Left renal pelvis (tissue), 4 donors: ENCODE results near the gene SLC17A7. TPM values are rescaled to one million over a fixed set of nuclear protein-coding genes. Genes with fewer than 3 reads are reported as not detected.
"Not testable (repeated sequence)": the region's sequence is repeated elsewhere in the genome, so short reads cannot be mapped to it uniquely, and the experiment has no call there.

Source experiments
- DNase-seq, 4 donors: peaks; one replicate each; pipeline ENCODE4 v3.0.0-alpha.2; 2013; ENCODE audit warnings: low read depth in 4 of 4, low spot score in 3 of 4
- polyA plus RNA-seq, 4 donors: library from polyadenylated mRNA; unstranded; fragments of 120-200 nt; gene quantifications; one replicate each; pipeline ENCODE4 v1.2.1, GENCODE V29; 2013; ENCODE audit not compliant: insufficient read length in 4 of 4

Gene SLC17A7
- 1 to 10 TPM in 1 of 4 donors, under 1 TPM in 3; 0.29 to 3.2 (median 0.56) TPM for polyA plus RNA-seq

DNA sequence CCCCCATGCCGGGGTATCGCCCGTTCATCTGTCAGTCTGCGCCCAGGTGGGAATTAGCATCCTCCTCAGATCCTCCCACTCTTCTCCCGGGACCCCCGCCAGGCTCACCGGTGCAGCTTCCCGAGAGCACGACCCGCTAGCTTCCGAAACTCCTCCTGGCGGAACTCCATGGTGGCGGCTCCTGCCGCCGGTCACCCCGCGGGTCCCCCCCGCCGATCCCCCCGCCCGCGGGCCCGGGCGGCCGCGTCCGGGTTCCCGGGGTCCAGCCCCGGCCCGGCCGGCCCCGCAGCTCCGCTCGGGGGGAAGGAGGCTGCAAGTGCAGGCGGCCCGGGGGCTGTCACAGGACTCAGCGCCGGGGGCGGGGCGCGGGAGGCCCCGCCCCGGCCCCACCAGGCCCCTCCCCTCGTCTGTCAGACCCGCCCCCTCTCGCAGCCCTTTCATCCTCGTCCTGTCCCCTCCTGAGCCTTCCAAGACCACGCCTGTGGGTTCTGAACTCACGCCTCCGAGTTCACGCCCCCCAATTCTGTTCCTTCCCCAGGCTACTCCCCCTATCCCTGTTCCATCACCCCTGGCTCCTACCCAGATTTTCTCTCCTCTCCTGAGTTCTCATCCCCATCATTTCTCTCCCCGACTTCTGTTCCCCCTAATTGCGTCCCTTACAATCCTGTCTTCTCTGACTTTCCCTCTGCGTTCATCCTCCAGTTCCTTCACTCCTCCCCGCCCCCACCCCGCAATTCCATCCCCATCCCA, at the start of gene SLC17A7:
SLC17A7 (minus strand) TSS at position 318 of the 750 bp plus-strand sequence; CDS start at position 170, 148 bp downstream.
- no peak for DNase-seq

DNA sequence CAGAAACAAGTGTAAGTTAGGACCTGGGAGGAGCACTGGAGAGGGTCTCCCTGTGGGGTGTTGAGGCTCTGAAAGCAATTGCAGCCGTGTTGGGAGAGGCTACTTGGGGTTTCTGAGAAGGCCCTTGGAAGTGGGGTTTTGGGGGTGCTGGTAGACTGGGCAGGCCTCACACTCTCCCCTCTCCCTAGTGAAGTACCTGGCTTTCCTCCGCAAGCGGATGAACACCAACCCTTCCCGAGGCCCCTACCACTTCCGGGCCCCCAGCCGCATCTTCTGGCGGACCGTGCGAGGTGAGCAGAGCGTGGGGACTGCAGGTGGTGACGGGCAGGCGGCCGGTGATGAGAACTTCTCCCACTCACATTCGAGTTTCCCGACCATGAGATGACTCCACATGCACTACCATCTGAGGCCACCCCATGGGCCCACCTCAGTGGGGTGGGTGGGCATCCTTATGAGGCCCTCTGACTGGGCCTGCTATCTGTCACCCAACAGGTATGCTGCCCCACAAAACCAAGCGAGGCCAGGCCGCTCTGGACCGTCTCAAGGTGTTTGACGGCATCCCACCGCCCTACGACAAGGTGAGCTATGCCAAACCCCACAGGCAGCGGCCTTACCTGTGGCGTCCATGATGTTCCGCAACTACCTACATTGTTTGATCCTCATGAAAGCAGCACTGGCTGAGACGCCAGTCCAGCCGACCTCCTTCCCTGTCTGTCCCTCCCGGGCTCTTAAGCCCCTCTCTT, 49.1 kb upstream of the SLC17A7 start:
- DNase-seq = no peak

DNA sequence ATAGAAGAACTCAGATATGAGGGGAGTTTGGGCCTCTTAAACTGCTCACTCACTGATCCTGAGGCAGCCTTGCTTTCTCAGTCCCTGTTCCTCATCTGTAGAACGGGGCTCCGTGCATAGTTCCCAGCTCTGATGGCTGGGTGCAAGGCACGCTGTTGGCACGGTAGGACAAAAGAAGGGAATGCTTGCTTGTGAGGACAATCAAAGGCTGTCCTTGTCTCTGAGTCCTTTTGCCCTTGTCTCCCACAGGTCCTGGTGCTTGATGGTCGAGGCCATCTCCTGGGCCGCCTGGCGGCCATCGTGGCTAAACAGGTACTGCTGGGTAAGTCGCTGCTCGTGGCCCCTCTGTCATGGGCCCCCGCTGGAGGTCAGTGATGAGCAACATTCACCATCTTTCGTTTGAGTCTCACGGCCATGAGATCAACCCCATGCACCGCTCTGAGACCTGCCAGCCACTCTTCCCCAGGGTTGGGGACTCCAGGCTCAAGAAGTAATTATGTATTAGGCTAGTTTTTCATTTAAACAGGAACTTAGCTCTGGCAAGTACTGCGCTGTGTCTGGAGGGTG, 48.4 kb upstream of the SLC17A7 start:
- DNase-seq = no peak

DNA sequence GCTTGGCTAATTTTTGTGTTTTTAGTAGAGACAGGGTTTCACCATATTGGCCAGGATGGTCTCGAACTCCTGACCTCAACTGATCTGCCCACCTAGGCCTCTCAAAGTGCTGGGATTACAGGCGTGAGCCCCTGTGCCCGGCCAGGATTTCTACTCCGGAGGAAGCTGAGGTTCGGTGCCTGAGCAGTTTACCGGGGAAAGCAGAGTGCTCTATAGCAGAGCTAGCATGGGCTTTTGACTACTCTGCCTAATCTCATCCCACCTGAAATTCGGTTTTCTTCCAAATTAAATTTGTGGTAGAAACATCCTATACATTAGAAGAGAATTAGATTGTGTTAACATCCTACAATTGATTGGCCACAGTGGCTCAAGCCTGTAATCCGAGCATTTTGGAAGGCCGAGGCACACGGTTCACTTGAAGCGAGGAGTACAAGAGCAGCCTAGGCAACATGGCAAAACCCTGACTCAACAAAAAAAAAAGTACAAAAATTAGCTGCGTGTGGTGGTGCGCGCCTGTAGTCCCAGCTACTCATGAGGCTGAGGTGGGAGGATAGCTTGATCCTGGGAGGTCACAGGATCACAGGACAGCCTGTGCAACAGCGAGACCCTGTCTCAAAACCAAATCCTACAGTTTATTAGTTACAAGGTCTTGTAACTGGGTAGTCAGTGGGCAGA, 47.7 kb upstream of the SLC17A7 start:
- DNase-seq = no peak

DNA sequence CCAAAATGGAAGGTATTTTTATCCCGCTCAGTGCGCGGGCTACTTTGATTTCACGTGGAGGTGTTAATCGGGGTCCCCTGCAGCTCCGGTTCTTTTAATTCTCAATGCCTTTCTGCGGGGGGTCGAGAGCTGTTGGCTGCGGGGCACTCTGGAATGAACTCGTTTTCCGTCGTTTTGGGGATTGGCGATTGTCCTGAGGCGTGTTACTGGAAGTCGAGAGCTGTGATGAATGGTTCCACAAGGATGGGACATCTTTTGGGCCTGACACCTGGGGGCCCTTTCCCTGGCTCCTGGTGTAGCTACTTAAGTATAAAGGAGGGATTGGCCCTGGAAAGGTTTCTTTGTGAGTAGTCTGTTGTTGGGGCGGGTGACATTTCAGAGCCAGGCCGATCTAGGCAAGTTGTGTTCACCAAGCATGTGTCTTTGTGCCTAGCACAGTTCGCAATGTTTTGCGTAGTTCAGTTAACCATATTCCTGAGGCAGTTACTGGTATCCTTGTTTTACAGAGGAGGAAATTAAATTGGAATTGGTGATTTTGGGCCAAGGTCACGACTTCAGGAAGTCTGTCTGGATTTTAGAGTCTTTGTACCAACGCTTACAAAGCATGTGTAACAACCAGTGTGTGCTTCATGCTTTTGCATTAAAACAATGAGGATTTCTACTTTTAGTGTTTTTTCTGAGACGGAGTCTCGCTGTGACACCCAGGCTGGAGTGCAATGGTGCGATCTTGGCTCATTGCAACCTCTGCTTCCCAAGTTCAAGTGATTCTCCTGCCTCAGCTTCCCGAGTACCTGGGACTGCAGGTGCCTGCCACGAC, 46.9 kb upstream of the SLC17A7 start:
- DNase-seq = no peak

DNA sequence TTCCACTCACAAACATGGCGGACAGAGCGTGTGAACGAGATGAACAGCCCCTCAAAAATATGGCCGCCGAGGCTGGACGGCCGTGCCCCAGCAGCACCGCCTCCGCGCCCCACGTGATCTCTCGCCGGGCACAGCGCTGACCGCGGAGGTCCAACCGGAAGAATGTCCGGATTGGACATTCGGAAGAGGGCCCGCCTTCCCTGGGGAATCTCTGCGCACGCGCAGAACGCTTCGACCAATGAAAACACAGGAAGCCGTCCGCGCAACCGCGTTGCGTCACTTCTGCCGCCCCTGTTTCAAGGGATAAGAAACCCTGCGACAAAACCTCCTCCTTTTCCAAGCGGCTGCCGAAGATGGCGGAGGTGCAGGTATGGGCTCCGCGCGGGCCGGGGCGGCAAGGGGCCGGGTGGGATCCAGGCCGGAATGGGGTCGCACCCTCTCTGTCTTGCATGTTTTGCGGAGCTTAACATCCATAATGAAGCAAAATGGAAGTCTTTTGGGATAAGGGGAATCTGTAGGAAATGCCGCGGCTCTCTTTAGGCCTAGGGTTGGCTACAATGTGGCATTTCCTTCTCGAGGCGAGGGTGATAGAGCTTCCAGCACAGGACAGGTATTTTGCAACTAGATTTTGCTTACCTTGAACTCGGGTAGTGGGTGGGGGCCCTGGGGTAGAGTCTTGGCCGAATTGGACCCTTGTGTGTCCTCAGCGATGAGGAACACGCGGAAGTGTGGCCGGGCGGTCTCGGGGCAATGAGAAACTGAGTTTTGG, 46.1 kb upstream of the SLC17A7 start, which contains the start of gene RPL13A:
RPL13A (plus strand) TSS at position 332 of the 769 bp plus-strand sequence; CDS start at position 354, 22 bp downstream.
- peak; percentile 99 to 100 (median 100) for DNase-seq

DNA sequence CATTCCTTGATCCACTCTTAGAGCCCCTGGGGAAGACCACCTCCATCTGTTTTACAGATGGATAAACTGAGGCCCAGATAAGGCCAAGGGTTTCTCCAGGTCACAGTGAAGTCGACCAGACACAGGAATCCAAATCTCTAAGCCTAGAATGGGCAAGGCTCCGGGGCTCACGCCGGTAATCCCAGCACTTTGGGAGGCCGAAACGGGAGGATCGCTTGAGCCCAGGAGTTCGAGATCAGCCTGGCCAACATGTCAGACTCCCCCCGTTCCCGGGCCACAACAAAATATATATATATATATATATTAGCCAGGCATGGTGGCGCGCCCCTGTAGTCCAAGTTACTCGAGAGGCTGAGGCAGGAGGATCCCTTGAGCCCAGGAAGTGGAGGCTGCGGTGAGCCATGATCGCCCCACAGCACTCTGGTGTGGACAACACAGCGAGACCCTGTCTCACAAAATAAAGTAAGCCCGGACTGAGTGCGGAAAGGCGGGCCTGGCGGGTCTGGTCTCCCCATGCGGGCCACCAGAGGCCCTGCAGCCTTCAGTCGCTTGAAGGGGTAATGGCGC, 45.5 kb upstream of the SLC17A7 start:
- DNase-seq = no peak

DNA sequence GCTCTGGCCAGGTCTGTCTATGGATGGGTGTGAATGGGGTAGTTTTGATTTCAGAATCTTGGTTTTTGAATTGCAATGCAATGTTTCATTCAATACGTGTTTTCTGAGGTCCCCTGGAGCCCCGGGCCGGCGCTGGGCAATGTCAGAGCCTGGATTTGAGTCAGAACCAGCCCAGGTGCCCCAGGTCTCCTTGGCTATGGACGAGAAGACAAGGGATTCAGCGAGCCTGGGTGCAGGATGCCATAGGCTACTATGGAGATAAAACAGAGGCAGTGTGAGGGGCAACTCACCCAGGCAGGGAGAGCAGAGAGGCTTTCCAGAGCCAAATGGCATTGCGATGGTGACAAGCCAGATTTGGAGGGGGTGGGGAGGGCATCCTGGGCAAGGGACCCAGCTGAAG, 44.9 kb upstream of the SLC17A7 start:
- no peak for DNase-seq

DNA sequence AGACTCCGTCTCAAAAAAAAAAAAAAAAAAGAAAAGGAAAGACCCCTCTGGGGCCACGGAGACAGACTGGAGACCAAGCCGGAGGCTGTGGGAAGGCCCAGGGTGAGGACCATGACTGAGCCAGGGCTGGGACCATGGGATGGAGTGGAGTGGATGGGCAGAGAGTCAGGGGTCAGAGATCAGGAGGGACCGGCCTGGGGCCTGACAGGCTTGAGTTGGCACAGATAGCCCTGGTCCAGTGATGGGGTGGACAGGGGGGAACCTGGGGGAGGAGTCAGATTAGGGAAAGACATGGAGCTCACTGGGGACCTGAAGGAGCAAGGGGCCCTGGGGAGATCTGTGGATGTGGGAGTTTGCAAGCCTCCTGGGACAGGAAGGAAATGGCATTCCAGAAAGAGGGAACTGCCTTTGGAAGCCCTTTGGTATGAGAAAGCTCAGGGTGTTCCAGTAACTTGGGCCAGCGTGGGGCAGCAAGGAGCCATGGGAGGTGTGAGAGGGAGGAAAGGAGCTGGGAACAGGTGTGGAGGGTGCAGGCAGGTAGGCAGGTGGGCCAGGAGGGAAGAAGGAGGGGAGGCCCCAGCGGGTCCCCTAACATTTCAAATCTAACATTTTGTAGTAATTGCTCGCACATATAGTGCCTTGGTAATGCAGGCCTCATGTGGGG, 39.8 kb upstream of the SLC17A7 start:
- no peak for DNase-seq

DNA sequence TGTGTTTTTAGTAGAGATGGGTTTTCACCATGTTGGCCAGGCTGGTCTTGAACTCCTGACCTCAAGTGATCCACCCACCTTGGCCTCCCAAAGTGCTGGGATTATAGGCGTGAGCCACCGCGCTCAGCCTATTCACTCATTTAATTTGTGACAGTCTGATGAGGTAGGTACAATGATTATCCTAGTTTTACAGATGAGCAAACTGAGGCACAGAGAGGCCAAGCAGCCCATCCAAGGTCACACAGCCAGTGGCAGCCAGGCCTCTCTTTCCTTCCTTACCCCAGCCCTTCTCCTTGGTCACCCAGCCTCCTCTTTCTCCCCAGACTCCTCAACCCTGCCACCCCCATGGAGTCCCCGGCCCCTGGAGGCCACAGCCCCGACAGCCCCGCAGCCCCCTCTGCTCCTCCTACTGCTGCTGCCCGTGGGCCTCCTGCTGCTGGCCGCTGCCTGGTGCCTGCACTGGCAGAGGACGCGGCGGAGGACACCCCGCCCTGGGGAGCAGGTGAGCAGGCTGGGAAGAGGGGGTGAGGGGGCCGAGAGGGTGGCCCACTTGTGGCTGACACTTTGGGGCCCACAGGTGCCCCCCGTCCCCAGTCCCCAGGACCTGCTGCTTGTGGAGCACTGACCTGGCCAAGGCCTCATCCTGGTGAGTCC, 38.8 kb upstream of the SLC17A7 start:
- no peak for DNase-seq

DNA sequence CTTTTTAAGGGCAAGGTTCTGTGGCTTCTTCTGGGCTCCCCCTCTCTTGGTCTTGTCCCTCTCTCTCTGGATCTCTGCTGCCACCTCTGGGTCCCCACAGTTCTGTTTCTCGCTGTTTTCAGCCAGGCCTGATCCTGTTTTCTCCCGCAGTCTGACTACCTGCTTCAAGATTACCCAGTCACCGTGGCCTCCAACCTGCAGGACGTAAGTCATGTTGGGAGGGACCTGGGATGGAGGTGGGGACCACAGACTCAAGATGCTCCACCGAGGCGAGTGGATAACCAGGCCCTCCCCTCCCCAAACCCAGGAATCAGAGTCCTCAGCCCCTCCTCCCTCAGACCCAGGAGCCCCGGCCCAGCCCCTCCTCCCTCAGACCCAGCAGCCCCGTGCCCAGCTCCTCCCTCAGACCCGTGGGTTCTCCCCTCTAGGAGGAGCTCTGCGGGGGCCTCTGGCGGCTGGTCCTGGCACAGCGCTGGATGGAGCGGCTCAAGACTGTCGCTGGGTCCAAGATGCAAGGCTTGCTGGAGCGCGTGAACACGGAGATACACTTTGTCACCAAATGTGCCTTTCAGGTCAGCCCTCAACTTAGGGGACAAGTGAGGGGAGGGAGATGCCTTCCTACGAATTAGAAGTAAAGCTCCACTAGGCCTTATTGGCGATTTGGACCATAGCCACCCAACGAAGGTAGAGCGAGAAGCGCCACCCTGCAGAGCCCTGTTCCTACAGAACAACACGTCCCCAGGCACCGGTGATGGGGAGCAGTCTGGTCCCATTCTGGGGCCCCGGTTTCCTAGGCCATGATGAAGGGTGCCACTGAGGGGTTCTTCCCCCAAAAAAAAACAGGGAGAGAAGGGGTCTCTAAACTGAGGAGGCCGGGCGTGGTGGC, 34.9 kb upstream of the SLC17A7 start:
- no peak for DNase-seq

DNA sequence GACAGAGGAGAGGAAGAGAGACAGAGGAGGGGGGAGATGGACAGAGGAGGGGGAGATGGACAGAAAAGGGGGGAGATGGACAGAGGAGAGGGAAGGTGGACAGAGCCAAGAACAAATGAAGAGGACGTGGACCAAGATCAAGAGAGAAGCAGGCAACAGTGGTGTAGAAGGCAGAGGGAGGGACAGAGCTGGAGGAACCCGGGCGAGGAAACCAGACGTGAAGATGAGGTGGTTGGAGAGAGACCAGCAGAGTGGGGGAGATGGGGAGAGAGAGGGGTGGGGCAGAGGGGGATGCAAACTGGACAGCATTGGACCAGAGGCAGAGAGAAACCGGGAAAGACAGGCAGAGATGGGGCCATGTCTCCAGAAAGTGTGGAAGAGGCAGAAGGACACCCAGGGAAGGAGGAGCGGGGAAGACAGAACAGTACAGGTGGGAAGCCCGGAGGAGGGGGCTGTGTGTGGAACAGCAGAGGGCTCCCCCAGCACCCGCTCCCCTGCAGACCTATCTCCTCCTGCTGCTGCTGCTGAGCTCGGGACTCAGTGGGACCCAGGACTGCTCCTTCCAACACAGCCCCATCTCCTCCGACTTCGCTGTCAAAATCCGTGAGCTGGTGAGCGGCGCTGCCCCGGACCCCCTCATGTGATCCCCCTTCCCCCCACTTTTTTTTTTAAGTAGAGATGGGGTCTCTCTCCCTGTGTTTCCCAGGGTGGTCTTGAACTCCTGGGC, 34.0 kb upstream of the SLC17A7 start:
- DNase-seq = no peak

DNA sequence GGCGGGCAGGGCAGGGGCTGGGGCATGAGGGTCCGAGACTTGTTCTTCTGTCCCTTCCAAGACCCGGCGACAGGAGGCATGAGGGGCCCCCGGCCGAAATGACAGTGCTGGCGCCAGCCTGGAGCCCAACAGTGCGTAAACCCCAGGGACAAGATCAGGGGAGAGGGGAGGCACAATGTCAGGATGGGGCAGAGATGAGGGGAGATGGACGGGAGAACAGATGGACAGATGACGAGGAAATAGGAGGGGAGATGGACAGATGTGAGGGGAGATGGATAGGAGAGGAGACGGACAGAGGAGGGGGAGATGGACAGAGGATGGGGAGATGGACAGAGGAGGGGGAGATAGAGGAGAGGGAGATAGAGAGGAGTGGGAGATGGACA, 33.2 kb upstream of the SLC17A7 start:
- no peak for DNase-seq

DNA sequence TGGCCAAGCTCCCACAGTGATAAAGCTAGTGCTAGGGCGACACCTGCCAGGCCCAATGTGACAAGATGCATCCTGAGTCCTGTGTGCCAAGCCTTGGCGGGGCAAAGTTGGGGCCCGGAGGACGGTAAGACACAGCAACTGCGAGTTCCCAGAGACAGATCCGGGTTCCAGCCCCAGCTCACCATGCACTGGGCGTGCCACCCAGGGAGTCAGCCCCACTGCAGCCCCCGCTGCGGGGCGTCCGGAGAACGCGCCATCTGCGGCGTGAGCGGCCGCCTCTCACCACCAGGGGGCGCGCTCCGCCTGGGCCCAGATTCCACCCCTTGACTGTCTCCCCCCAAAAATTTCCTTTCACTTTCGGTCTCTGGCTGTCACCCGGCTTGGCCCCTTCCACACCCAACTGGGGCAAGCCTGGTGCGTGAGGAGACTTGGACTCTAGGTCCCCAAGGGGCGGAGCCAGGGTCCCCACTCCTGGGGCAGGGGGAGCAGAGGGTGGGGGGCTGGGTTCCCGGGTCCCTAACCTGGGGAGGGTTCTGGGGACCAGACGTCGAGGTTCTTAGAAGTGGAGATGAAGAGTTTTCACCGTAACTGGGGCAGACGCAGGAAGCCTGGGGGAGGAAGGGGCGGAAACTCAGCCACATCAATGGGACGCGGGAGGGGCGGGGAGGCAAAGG, 32.7 kb upstream of the SLC17A7 start, which contains the start of gene FLT3LG:
FLT3LG (plus strand) TSS at position 348 of the 674 bp plus-strand sequence. CDS start 425 bp downstream, outside the sequence.
- DNase-seq = no peak

DNA sequence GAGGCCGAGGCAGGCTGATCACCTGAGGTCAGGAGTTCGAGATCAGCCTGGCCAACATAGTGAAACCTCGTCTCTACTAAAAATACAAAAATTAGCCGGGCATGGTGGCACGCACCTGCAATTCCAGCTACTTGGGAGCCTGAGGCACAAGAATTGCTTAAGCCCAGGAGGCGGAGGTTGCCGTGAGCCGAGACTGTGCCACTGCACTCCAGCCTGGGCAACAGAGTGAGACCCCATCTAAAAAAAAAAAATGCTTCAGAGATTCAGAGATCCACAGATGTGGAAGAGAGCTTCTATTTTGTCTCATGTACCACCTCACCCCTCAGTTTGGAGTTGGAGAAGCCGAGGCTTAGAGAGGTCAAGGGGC, 32.2 kb upstream of the SLC17A7 start:
- DNase-seq = not testable (repeated sequence)

DNA sequence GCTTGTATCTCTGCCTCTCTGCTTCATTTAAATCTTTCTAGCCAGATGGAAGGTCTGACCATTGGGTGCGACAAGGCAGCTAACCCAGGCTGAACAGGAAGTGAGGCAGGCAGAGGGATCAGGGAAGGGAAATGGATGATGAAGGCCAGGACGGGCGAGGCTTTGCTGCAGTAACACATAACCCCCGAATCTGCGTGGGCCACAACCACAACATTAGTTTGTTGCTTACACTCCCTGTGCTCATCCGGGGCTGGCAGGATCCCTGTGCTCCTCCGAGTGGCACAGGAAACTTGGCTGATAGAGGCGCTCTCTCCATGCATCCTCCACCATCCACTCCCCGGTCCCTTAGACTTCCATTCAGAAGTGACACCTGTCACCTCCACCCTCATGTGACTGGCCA, 31.6 kb upstream of the SLC17A7 start:
- no peak for DNase-seq
